ENCODE data around the gene EGLN3. TPM values are rescaled to one million over a fixed set of nuclear protein-coding genes. Genes with fewer than 3 reads are reported as not detected.

EGLN3 gene
- total RNA-seq, 1 experiment from 2014 or later = 3.6 TPM

- Histone ChIP-seq H3K27me3 (ENCODE audit: control insufficient read depth, insufficient read depth, low read length) (no peaks in the 10 kb centered on the region), H3K36me3 (ENCODE audit: control insufficient read depth, insufficient read depth, low read length) (no peaks in the 10 kb centered on the region), H3K4me3 (ENCODE audit: low read depth in 2 of 2, low read length in 2 of 2) (no peak overlapping the region), H3K9me3 (ENCODE audit: control insufficient read depth, insufficient read depth, low read depth, low read length) (no peaks in the 10 kb centered on the region), H3K27ac (ENCODE audit: low read length) (no peak overlapping the region), H3K4me1 (ENCODE audit: control insufficient read depth, insufficient read depth, low read length) (no peaks in the 10 kb centered on the region)
- TF ChIP-seq TCF7L2 (IDR thresholded peaks at IDR 0.05; ENCODE audit: low read depth, low read length) (no peak), REST (IDR thresholded peaks at IDR 0.05; ENCODE audit: insufficient read depth in 1 of 2, low read depth in 2 of 2, low read length in 1 of 2) (no peak), POLR2AphosphoS5 (IDR thresholded peaks at IDR 0.05; ENCODE audit: low read depth, low read length) (no peak), CTCF (IDR thresholded peaks at IDR 0.05) (no peak), SIN3A (IDR thresholded peaks at IDR 0.05; ENCODE audit: borderline replicate concordance, insufficient read depth, low read depth, low read length) (no peak)
- POLR2A ChIA-PET = interaction anchor here (0.6 kb wide), 1 partner anchor 377 kb away, joined by 4 read pairs; no protein-coding TSS in a partner anchor
- in situ Hi-C loops (cut with HindIII; ENCODE audit: low pct_unique_long_range_greater_than_20kb, low sequenced_read_pairs) (no loop called here), intact Hi-C loops (cut with micrococcal nuclease; ENCODE audit: unreplicated experiment) (no loop called here)
- CTCF ChIA-PET = no interaction called here
- DNase-seq (ENCODE audit: low read depth, low spot score) = no peak
- ATAC-seq = no peak
- BruUV-seq (replicated peaks) = no TSS peak
These were observed 56.5 kb downstream of the EGLN3 start for GRCh38 chr14:33894339-33894738.

GRCh38 chr14:33891700-33892099, 59.2 kb downstream of the EGLN3 start:
- no TSS peak for BruUV-seq (replicated peaks)
- in situ Hi-C loops (cut with HindIII; ENCODE audit: low pct_unique_long_range_greater_than_20kb, low sequenced_read_pairs) (no loop called here), intact Hi-C loops (cut with micrococcal nuclease; ENCODE audit: unreplicated experiment) (no loop called here)
- Histone ChIP-seq H3K9me3 (ENCODE audit: control insufficient read depth, insufficient read depth, low read depth, low read length) (no peaks in the 10 kb centered on the region), H3K36me3 (ENCODE audit: control insufficient read depth, insufficient read depth, low read length) (no peaks in the 10 kb centered on the region), H3K4me3 (ENCODE audit: low read depth in 2 of 2, low read length in 2 of 2) (no peak overlapping the region), H3K27ac (ENCODE audit: low read length) (no peak overlapping the region), H3K4me1 (ENCODE audit: control insufficient read depth, insufficient read depth, low read length) (no peaks in the 10 kb centered on the region), H3K27me3 (ENCODE audit: control insufficient read depth, insufficient read depth, low read length) (no peaks in the 10 kb centered on the region)
- ATAC-seq (no peak), DNase-seq (ENCODE audit: low read depth, low spot score) (no peak)
- POLR2A ChIA-PET = no interaction called here
- CTCF ChIA-PET = no interaction called here
- TF ChIP-seq POLR2AphosphoS5 (IDR thresholded peaks at IDR 0.05; ENCODE audit: low read depth, low read length) (no peak), REST (IDR thresholded peaks at IDR 0.05; ENCODE audit: insufficient read depth in 1 of 2, low read depth in 2 of 2, low read length in 1 of 2) (no peak), SIN3A (IDR thresholded peaks at IDR 0.05; ENCODE audit: borderline replicate concordance, insufficient read depth, low read depth, low read length) (no peak), CTCF (IDR thresholded peaks at IDR 0.05) (no peak), TCF7L2 (IDR thresholded peaks at IDR 0.05; ENCODE audit: low read depth, low read length) (no peak)
